HepG2 (cell line): Measurements from ENCODE around the gene CYSRT1. TPM values are rescaled to one million over a fixed set of nuclear protein-coding genes. Genes with fewer than 3 reads are reported as not detected.

Experiments used
- FOXK1 ChIP-seq: sonication (generic); formaldehyde crosslinking; IDR thresholded peaks from 2 replicates; pipeline ENCODE4 v1.4.0; 2020; ENCODE audit warnings: low read depth, missing genetic modification reagents, borderline replicate concordance
- MAFG ChIP-seq: sonication (generic); formaldehyde crosslinking; IDR thresholded peaks from 2 replicates; pipeline ENCODE4 v1.5.1; 2020; ENCODE audit warnings: mild to moderate bottlenecking, missing genetic modification reagents
- MED8 ChIP-seq: sonication (generic); formaldehyde crosslinking; IDR thresholded peaks from 2 replicates; pipeline ENCODE4 v1.8.1; 2023; ENCODE audit warnings: mild to moderate bottlenecking, missing genetic modification reagents; ENCODE audit not compliant: insufficient replicate concordance
- PBX3 ChIP-seq: sonication (generic); formaldehyde crosslinking; IDR thresholded peaks from 2 replicates; pipeline ENCODE4 v1.8.1; 2023; ENCODE audit warnings: missing genetic modification reagents, inconsistent platforms, borderline replicate concordance
- SMARCE1 ChIP-seq: fragments of 450-650 bp; IDR thresholded peaks from 2 replicates; pipeline ENCODE4 v1.6.1; 2017; ENCODE audit warnings: borderline replicate concordance
- THAP7 ChIP-seq: sonication (generic); formaldehyde crosslinking; IDR thresholded peaks from 2 replicates; pipeline ENCODE4 v1.8.1; 2023; ENCODE audit warnings: mild to moderate bottlenecking, missing genetic modification reagents
- XRCC5 ChIP-seq: fragments of 200-400 bp; formaldehyde crosslinking; optimal IDR thresholded peaks from 2 replicates; pipeline ENCODE3; 2017; ENCODE audit warnings: mild to moderate bottlenecking, low read length
- ZBTB1 ChIP-seq: sonication (generic); formaldehyde crosslinking; IDR thresholded peaks from 2 replicates; pipeline ENCODE4 v1.4.0; 2020; ENCODE audit warnings: missing genetic modification reagents, borderline replicate concordance
- ZBTB49 ChIP-seq: sonication (generic); formaldehyde crosslinking; IDR thresholded peaks from 2 replicates; pipeline ENCODE4 v1.4.0; 2020; ENCODE audit warnings: missing genetic modification reagents, borderline replicate concordance
- ZBTB8A ChIP-seq: sonication (generic); formaldehyde crosslinking; IDR thresholded peaks from 2 replicates; pipeline ENCODE4 v1.4.0; 2020; ENCODE audit warnings: mild to moderate bottlenecking, low read depth, missing genetic modification reagents, borderline replicate concordance
- ZNF318 ChIP-seq: sonication (generic); formaldehyde crosslinking; IDR thresholded peaks from 2 replicates; pipeline ENCODE4 v1.4.0; 2020; ENCODE audit warnings: mild to moderate bottlenecking, missing genetic modification reagents
- ZNF512B ChIP-seq: sonication (generic); formaldehyde crosslinking; IDR thresholded peaks from 2 replicates; pipeline ENCODE4 v1.5.1; 2020; ENCODE audit warnings: missing genetic modification reagents, mild to moderate bottlenecking, borderline replicate concordance
- polyA plus RNA-seq, 8 experiments: library from polyadenylated mRNA; depleted of rRNA in 3 of 8; stranded (reverse) in 7 of 8; unstranded in 1 of 8; fragments of >200 nt; fragmentation: Illumina TruSeq in 4 of 8; extraction: Trizol in 4 of 8; gene quantifications; 2 replicates each; pipeline versions ENCODE4 v1.2.1 to v1.2.3, GENCODE V29; 2011 to 2016; ENCODE audit warnings: low read depth in 4 of 8, missing spikeins in 1 of 8, mixed read lengths in 1 of 8; ENCODE audit not compliant: insufficient read depth in 1 of 8
- total RNA-seq, 5 experiments: library from RNA; depleted of rRNA; stranded (reverse); fragments of >200 nt; fragmentation: Illumina TruSeq; extraction: Trizol; gene quantifications; 2 replicates each; pipeline ENCODE4 v1.2.3, GENCODE V29; 2016; ENCODE audit warnings: low read depth in 1 of 5

CYSRT1 gene
- total and polyA plus RNA-seq, 2 of the 13 experiments (the other 11 are each of a cell fraction or from before 2014, with no cell fraction given), result 1.5 to 2.1 TPM

GRCh38 chr9:137229903-137230704 is 5.1 kb downstream of the CYSRT1 start (continued):
- no peak for TF ChIP-seq THAP7 (CRISPR knock-in tag)
- TF ChIP-seq ZBTB49 (CRISPR knock-in tag), result no peak
- TF ChIP-seq ZBTB8A (CRISPR knock-in tag), result no peak
- TF ChIP-seq ZNF512B, result no peak
- TF ChIP-seq FOXK1 (CRISPR knock-in tag), result no peak
- no peak for TF ChIP-seq ZNF318
- TF ChIP-seq ZBTB1 (CRISPR knock-in tag), result no peak
- no peak for TF ChIP-seq XRCC5
- no peak for TF ChIP-seq MAFG
- TF ChIP-seq MED8, result no peak
- no peak for TF ChIP-seq PBX3 (CRISPR knock-in tag)
- TF ChIP-seq SMARCE1, result no peak
